OCI-LY1 (cell line): ENCODE results near the gene AGL.

Experiments used
- H2AFZ ChIP-seq: fragments of 200-600 bp; sonication (generic), shearing (Covaris generic); 2 replicates; pipeline ENCODE4 v1.6.0; 2014; ENCODE audit warnings: antibody characterized with exemption, mild to moderate bottlenecking, low read length
- H3F3A ChIP-seq: fragments of 200-600 bp; sonication (generic), shearing (Covaris generic); 2 replicates; pipeline ENCODE4 v1.6.0; 2014; ENCODE audit warnings: mild to moderate bottlenecking, antibody characterized with exemption, low read length, moderate library complexity; ENCODE audit not compliant: insufficient read depth
- H3K27ac ChIP-seq: fragments of 200-600 bp; sonication (generic); 2 replicates; pipeline ENCODE4 v1.5.1; 2014; ENCODE audit warnings: low read length, mixed run types, mild to moderate bottlenecking, low read depth; ENCODE audit not compliant: poor library complexity, severe bottlenecking
- H3K27me3 ChIP-seq: fragments of 200-600 bp; sonication (generic); 2 replicates; pipeline ENCODE4 v1.6.0; 2014; ENCODE audit warnings: antibody characterized with exemption, mild to moderate bottlenecking, low read length, moderate library complexity; ENCODE audit not compliant: insufficient read depth
- H3K36me3 ChIP-seq: fragments of 200-600 bp; sonication (generic); 2 replicates; pipeline ENCODE4 v1.6.1; 2014; ENCODE audit warnings: mild to moderate bottlenecking, antibody characterized with exemption, low read length, moderate library complexity, mixed read lengths; ENCODE audit not compliant: insufficient read depth
- H3K4me1 ChIP-seq: fragments of 200-600 bp; sonication (generic); 2 replicates; pipeline ENCODE4 v1.5.1; 2014; ENCODE audit warnings: mild to moderate bottlenecking, low read length, moderate library complexity; ENCODE audit not compliant: insufficient read depth, severe bottlenecking
- H3K4me2 ChIP-seq: fragments of 200-600 bp; sonication (generic), shearing (Covaris generic); 2 replicates; pipeline ENCODE4 v1.6.1; 2014; ENCODE audit warnings: low read length
- H3K4me3 ChIP-seq: fragments of 200-600 bp; sonication (generic); 2 replicates; pipeline ENCODE4 v1.5.1; 2014; ENCODE audit warnings: low read length, low read depth, mild to moderate bottlenecking, mixed read lengths; ENCODE audit not compliant: poor library complexity, severe bottlenecking
- H3K79me2 ChIP-seq: fragments of 200-600 bp; shearing (Covaris generic); 2 replicates; pipeline ENCODE4 v1.6.1; 2016; ENCODE audit warnings: mixed run types, low read length, mixed read lengths; ENCODE audit not compliant: insufficient read depth
- H3K9ac ChIP-seq: fragments of 200-600 bp; sonication (generic), shearing (Covaris generic); 2 replicates; pipeline ENCODE4 v1.6.1; 2014; ENCODE audit warnings: mild to moderate bottlenecking, low read length, mixed read lengths
- H3K9me2 ChIP-seq: fragments of 200-600 bp; sonication (generic), shearing (Covaris generic); 2 replicates; pipeline ENCODE4 v1.6.1; 2014; ENCODE audit warnings: low read depth, mild to moderate bottlenecking, low read length, mixed read lengths
- H3K9me3 ChIP-seq: fragments of 200-600 bp; shearing (Covaris generic); 2 replicates; pipeline ENCODE4 v1.6.1; 2014; ENCODE audit warnings: low read length, mixed read lengths
- H4K20me1 ChIP-seq: fragments of 200-600 bp; sonication (generic), shearing (Covaris generic); 2 replicates; pipeline ENCODE4 v1.6.0; 2016; ENCODE audit warnings: mild to moderate bottlenecking, low read length; ENCODE audit not compliant: insufficient read depth
- EZH2 ChIP-seq: fragments of 200-600 bp; sonication (generic), shearing (Covaris generic); IDR thresholded peaks from 2 replicates; pipeline ENCODE4 v1.8.0; 2017; ENCODE audit warnings: borderline replicate concordance, mixed run types, mild to moderate bottlenecking, antibody characterized with exemption, low read length, moderate library complexity, mixed read lengths
- TF ChIP-seq, protein P1 (sequence below): fragments of 200-600 bp; sonication (generic), shearing (Covaris generic); IDR thresholded peaks from 2 replicates; pipeline ENCODE4 v1.5.1; 2017; ENCODE audit warnings: mild to moderate bottlenecking, antibody characterized with exemption, low read length, moderate library complexity, mixed read lengths

The AGL gene

DNA sequence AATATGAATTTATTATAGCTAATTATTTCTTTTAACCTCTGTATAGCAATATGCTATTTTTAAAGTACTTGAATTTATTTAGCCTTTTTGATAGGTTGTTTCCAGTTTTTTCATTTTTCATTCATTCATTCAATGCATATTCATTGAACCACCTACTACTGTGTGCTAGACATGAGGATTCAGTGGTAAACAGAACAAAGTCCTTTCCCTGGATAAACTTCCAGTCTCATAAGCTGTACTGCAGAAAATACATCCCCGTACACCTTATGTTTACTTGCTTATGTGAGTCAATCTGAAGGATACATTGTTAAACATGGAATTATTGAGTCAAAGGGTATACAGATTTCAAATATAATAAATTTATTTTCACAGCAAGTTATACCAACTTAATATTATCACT is 21.9 kb downstream of the AGL start:
- no peak overlapping the region for H2AFZ ChIP-seq

DNA sequence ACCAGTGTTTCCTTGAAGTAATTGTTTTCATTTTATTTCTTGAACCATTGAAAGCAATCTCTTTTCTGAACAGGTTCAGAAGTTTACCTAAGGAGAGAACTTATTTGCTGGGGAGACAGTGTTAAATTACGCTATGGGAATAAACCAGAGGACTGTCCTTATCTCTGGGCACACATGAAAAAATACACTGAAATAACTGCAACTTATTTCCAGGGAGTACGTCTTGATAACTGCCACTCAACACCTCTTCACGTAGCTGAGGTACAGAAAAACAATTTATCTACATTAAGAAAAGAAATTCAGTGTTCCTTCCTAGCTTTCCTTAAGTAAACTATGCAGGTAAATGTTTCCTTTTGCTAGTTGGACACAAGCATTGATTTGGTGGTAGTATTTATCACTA is 27.4 kb downstream of the AGL start:
- no peak overlapping the region for H3K4me3 ChIP-seq
- H2AFZ ChIP-seq: no peak overlapping the region
- TF ChIP-seq, protein P1, sequence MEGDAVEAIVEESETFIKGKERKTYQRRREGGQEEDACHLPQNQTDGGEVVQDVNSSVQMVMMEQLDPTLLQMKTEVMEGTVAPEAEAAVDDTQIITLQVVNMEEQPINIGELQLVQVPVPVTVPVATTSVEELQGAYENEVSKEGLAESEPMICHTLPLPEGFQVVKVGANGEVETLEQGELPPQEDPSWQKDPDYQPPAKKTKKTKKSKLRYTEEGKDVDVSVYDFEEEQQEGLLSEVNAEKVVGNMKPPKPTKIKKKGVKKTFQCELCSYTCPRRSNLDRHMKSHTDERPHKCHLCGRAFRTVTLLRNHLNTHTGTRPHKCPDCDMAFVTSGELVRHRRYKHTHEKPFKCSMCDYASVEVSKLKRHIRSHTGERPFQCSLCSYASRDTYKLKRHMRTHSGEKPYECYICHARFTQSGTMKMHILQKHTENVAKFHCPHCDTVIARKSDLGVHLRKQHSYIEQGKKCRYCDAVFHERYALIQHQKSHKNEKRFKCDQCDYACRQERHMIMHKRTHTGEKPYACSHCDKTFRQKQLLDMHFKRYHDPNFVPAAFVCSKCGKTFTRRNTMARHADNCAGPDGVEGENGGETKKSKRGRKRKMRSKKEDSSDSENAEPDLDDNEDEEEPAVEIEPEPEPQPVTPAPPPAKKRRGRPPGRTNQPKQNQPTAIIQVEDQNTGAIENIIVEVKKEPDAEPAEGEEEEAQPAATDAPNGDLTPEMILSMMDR: no peak
- no peak for TF ChIP-seq EZH2
- H3F3A ChIP-seq: no peaks in the 10 kb centered on the region
- H3K4me2 ChIP-seq: no peak overlapping the region
- H3K4me1 ChIP-seq: no peaks in the 10 kb centered on the region
- no peaks in the 10 kb centered on the region for H4K20me1 ChIP-seq
- H3K36me3 ChIP-seq: peaks cover 39% of the 10 kb centered on the region; the same call in 1 of the 2 replicates
- H3K27ac ChIP-seq: no peak overlapping the region
- no peak overlapping the region for H3K9ac ChIP-seq
- no peaks in the 10 kb centered on the region for H3K9me3 ChIP-seq
- no peaks in the 10 kb centered on the region for H3K79me2 ChIP-seq
- H3K9me2 ChIP-seq: no peaks in the 10 kb centered on the region
- no peaks in the 10 kb centered on the region for H3K27me3 ChIP-seq

More for the DNA sequence above, 21.9 kb downstream of the AGL start:
- no peak overlapping the region for H3K4me2 ChIP-seq
- no peak overlapping the region for H3K4me3 ChIP-seq
- H3K9me2 ChIP-seq: no peaks in the 10 kb centered on the region
- peaks cover 23% of the 10 kb centered on the region for H3K36me3 ChIP-seq
- no peak overlapping the region for H3K27ac ChIP-seq
- H3F3A ChIP-seq: peaks cover 4% of the 10 kb centered on the region; the same call in 1 of the 2 replicates
- no peaks in the 10 kb centered on the region for H3K27me3 ChIP-seq
- H4K20me1 ChIP-seq: no peaks in the 10 kb centered on the region
- no peaks in the 10 kb centered on the region for H3K4me1 ChIP-seq
- no peak overlapping the region for H3K9ac ChIP-seq
- no peak for TF ChIP-seq EZH2
- TF ChIP-seq, protein P1: no peak
- no peaks in the 10 kb centered on the region for H3K79me2 ChIP-seq
- no peaks in the 10 kb centered on the region for H3K9me3 ChIP-seq

DNA sequence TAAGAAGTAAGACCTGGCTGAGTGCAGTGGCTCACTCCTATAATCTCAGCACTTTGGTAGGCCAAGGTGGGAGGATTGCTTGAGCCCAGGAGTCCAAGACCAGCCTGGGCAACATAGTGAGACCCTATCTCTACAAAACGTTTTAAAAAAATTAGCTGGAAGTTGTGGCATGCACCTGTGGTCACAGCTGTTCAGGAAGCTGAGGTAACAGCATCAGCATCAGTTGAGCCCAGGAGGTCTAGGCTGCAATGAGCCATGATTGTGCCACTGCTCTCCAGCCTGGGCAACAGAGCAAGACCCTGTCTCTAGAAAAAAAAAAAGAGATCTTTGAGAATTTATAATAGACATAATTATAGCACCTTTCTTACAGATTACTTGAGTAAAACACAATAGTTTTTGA is 36.0 kb downstream of the AGL start:
- no peak overlapping the region for H3K4me3 ChIP-seq
- TF ChIP-seq, protein P1: no peak
- TF ChIP-seq EZH2: no peak
- no peaks in the 10 kb centered on the region for H3K79me2 ChIP-seq
- H2AFZ ChIP-seq: no peak overlapping the region
- H3K27ac ChIP-seq: no peak overlapping the region
- H4K20me1 ChIP-seq: no peaks in the 10 kb centered on the region
- H3K36me3 ChIP-seq: peaks cover 46% of the 10 kb centered on the region
- H3K9me2 ChIP-seq: no peaks in the 10 kb centered on the region
- no peak overlapping the region for H3K9ac ChIP-seq
- no peaks in the 10 kb centered on the region for H3K9me3 ChIP-seq
- no peaks in the 10 kb centered on the region for H3F3A ChIP-seq
- H3K4me2 ChIP-seq: no peak overlapping the region
- no peaks in the 10 kb centered on the region for H3K27me3 ChIP-seq
- no peaks in the 10 kb centered on the region for H3K4me1 ChIP-seq
